ENCODE measurements around the gene NLRP9. TPM values are rescaled to one million over a fixed set of nuclear protein-coding genes. Genes with fewer than 3 reads are reported as not detected.

Gene NLRP9
- total and polyA plus RNA-seq, 2 of the 8 experiments (the other 6 are each of a cell fraction or from before 2014, with no cell fraction given), result not detected

DNA sequence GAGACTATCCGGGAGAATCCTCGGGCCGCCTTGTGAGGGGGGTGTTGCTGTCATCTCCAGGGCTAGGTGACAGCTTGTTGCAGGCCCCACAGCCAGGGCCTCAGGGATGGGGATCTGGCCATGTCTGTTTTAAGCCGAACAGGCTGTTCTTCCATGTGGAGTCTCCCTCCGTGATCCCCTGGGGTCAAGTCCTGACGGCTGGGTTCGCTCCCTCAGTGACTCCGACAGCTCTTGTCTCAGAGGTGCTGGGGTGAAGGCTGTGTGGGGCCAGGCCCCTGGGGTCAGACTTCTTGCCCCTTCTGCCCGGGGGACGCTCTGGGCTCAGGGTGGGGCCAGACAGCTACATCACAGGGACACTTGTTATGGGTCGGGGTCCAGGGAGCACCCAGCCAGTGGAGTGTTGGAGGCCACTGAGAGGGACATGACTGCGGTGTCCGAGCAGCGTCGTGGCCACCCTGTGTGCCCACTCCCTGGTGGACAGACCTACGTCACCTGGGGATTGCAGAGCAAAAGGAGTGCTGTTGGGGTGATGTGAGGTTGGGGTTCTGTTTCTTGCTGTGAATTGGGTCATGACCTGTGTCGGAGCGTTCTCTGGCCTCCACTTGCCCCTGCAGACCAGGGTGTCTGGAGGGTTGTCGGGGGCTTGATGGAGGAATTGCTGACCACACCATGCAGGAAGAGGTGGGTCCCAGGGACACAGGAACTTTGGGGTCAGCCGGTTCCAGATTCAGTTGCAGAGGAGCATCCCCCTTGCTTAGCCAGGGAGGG lies 41.7 kb downstream of the NLRP9 start:
- H2BK15ac ChIP-seq (ENCODE audit: low read length), result no peak overlapping the region
- no peak overlapping the region for H3K56ac ChIP-seq (replicated peaks; ENCODE audit: insufficient read length, low read depth, low read length)
- 92% methylated on average over 20 of the region's 20 CpGs; no CpG with 5 or more reads in 1 of the 2 experiments for WGBS, 2 experiments (ENCODE audit: extremely low coverage in 1 of 2, insufficient coverage in 1 of 2, insufficient read length in 1 of 2, insufficient replicate concordance in 2 of 2, low coverage in 1 of 2, low lambda C conversion rate in 2 of 2, missing lambda C conversion rate in 1 of 2)
- no peak overlapping the region for H2BK12ac ChIP-seq (ENCODE audit: low read depth, low read length)
- H3K9me3 ChIP-seq (ENCODE audit: insufficient read depth in 2 of 2, low read depth in 1 of 2, low read length in 1 of 2), result peaks cover 0 to 3% of the 10 kb centered on the region in 2 experiments; a peak in 1 of 4 replicates
- no peak overlapping the region for H3K23ac ChIP-seq (ENCODE audit: insufficient read length)
- no peaks in the 10 kb centered on the region; a peak in 1 of 7 replicates for H3K4me1 ChIP-seq (replicated peaks in 1 of 4; ENCODE audit: control insufficient read depth in 3 of 4, insufficient read depth in 4 of 4, low read length in 3 of 4)
- ChIA-PET POLR2A (ENCODE audit: partially characterized antibody) (interaction anchor here (0.6 to 1.6 kb wide), 3 partner anchors 22 to 39 kb away, joined by 3 to 5 read pairs (median 3); partner anchors contain the start of gene EPN1), CTCF (ENCODE audit: partially characterized antibody) (no interaction called here)
- peaks cover 2 to 27% (median 16%) of the 10 kb centered on the region in 4 experiments; a peak in 6 of 8 replicates for H3K36me3 ChIP-seq (ENCODE audit: control insufficient read depth in 2 of 4, insufficient read depth in 4 of 4, low read length in 3 of 4)
- H3K27me3 ChIP-seq (replicated peaks in 1 of 4; ENCODE audit: control insufficient read depth in 3 of 4, extremely low read depth in 1 of 4, insufficient read depth in 3 of 4, low read length in 3 of 4), result no peaks in the 10 kb centered on the region
- H2BK5ac ChIP-seq (ENCODE audit: low read depth, low read length), result no peak overlapping the region
- no peak overlapping the region for H4K5ac ChIP-seq (ENCODE audit: insufficient read length, low read depth, low read length)
- no peak overlapping the region for H2AFZ ChIP-seq (ENCODE audit: low read length)
- H2AK5ac ChIP-seq (ENCODE audit: low read depth, low read length), result no peak overlapping the region
- no peak overlapping the region for H3K4me3 ChIP-seq (ENCODE audit: extremely low read depth in 1 of 4, insufficient read depth in 2 of 4, low read depth in 3 of 4, low read length in 4 of 4)
- H4K20me1 ChIP-seq (replicated peaks in 1 of 2; ENCODE audit: control insufficient read depth in 1 of 2, insufficient read depth in 2 of 2, low read length in 2 of 2), result peaks cover 0 to 4% of the 10 kb centered on the region in 2 experiments
- no peak overlapping the region for H3K4ac ChIP-seq (replicated peaks; ENCODE audit: insufficient read length, low read depth, low read length)
- no peak overlapping the region for H2BK20ac ChIP-seq (ENCODE audit: low read length)
- no peak for DNase-seq (ENCODE audit: low read depth in 1 of 2, low spot score in 2 of 2)
- H3K18ac ChIP-seq (ENCODE audit: extremely low read depth, low read length), result no peak overlapping the region
- peak overlapping the region; percentile 51; the same call in 1 of the 2 replicates for H4K8ac ChIP-seq (ENCODE audit: extremely low read depth, insufficient read depth, low read length)
- H3K27ac ChIP-seq (ENCODE audit: low read depth, low read length), result no peak overlapping the region
- H3K79me2 ChIP-seq (ENCODE audit: control insufficient read depth in 1 of 2, insufficient read depth in 2 of 2, low read length in 2 of 2), result no peaks in the 10 kb centered on the region
- no peak overlapping the region for H3K4me2 ChIP-seq (ENCODE audit: insufficient read depth in 1 of 2, low read depth in 2 of 2, low read length in 2 of 2)
- FAIRE-seq, result no peak
- no peak overlapping the region for H3K14ac ChIP-seq (ENCODE audit: insufficient read length)
- H3K23me2 ChIP-seq (ENCODE audit: low read depth, low read length), result no peaks in the 10 kb centered on the region
- no peak overlapping the region for H3K9ac ChIP-seq (replicated peaks in 1 of 4; ENCODE audit: extremely low read depth in 1 of 4, low read depth in 3 of 4, low read length in 3 of 4)
- no peak overlapping the region for H4K91ac ChIP-seq (replicated peaks; ENCODE audit: insufficient read length, low read length)
- H2BK120ac ChIP-seq (replicated peaks; ENCODE audit: low read depth, low read length), result no peak overlapping the region
- no peaks in the 10 kb centered on the region for H3K79me1 ChIP-seq (ENCODE audit: low read depth, low read length)
- TF ChIP-seq NANOG (IDR thresholded peaks at IDR 0.05; ENCODE audit: insufficient read depth, low read depth, low read length, poor library complexity, severe bottlenecking), result no peak
- no peak for TF ChIP-seq KDM5A (IDR thresholded peaks at IDR 0.05; ENCODE audit: low read length)
- TF ChIP-seq BACH1 (IDR thresholded peaks at IDR 0.05; ENCODE audit: low read length), result no peak
- TF ChIP-seq HDAC6 (IDR thresholded peaks at IDR 0.05; ENCODE audit: low read depth, low read length), result no peak
- TF ChIP-seq SP2 (IDR thresholded peaks at IDR 0.05; ENCODE audit: low read length), result no peak
- no peak for TF ChIP-seq KDM4A (IDR thresholded peaks at IDR 0.05; ENCODE audit: low read depth, low read length, severe bottlenecking)
- no peak for TF ChIP-seq RBBP5 (IDR thresholded peaks at IDR 0.05; ENCODE audit: borderline replicate concordance, low read depth, low read length)
- no peak for TF ChIP-seq POLR2A (IDR thresholded peaks at IDR 0.05; ENCODE audit: control extremely low read depth in 1 of 2, low read depth in 2 of 2, low read length in 2 of 2)
- TF ChIP-seq RXRA (IDR thresholded peaks at IDR 0.05; ENCODE audit: insufficient read depth, low read depth, low read length), result no peak
- no peak for TF ChIP-seq EGR1 (IDR thresholded peaks at IDR 0.05; ENCODE audit: borderline replicate concordance, low read depth, low read length)
- no peak for TF ChIP-seq YY1 (IDR thresholded peaks at IDR 0.05; ENCODE audit: low read depth, low read length)
- TF ChIP-seq TAF1 (IDR thresholded peaks at IDR 0.05; ENCODE audit: low read depth, low read length), result no peak
- TF ChIP-seq CTBP2 (IDR thresholded peaks at IDR 0.05; ENCODE audit: borderline replicate concordance, insufficient read depth, insufficient read length, low read length), result no peak

Data from H1 (cell line).